ENCODE data around the gene MSH2. TPM values are rescaled to one million over a fixed set of nuclear protein-coding genes. Genes with fewer than 3 reads are reported as not detected.
"Not testable (repeated sequence)": the region's sequence is repeated elsewhere in the genome, so short reads cannot be mapped to it uniquely, and the experiment has no call there.

MSH2 gene
- total and polyA plus RNA-seq, 2 donors (not counting 1 experiment from before 2014, with no cell fraction given) = 15.4 to 19.7 TPM

DNA sequence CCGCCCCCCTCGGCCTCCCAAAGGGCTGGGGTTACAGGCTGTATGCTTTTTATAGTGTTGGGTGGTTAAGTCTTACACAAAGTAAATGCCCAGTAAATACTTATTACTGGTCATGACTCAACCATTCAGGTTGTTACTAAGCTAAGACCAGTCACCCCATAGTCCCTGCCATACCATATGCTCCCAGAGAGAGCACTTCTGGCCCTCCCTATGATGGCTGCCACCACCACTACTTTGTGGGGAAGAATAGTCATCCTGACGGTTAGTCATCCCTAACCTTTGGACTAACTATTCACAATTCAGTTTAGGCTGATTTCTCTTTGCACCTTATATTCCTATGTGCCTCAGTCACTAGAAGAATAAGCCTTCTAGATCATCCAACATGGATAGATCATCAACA is 42.0 kb upstream of the MSH2 start:
- DNase-seq (ENCODE audit: low read depth in 2 of 2) = peak; percentile 33 to 87
- Histone ChIP-seq H3K27ac (ENCODE audit: insufficient read depth, low read length) (no peak overlapping the region), H3K9me3 (ENCODE audit: control insufficient read depth, insufficient read depth, low read depth, low read length) (no peaks in the 10 kb centered on the region), H3K4me1 (ENCODE audit: control insufficient read depth, extremely low read depth, insufficient read depth, low read length) (peaks cover 4% of the 10 kb centered on the region), H3K79me2 (ENCODE audit: control insufficient read depth, insufficient read depth, low read length) (no peaks in the 10 kb centered on the region), H3K4me3 (replicated peaks in 1 of 4; ENCODE audit: control extremely low read depth in 1 of 4, insufficient read depth in 1 of 4, low read depth in 3 of 4, low read length in 4 of 4) (no peak overlapping the region), H3K4me2 (ENCODE audit: extremely low read depth, insufficient read depth, low read length) (no peak overlapping the region), H4K20me1 (ENCODE audit: control insufficient read depth, extremely low read depth, insufficient read depth, low read length) (no peaks in the 10 kb centered on the region), H2AFZ (ENCODE audit: low read length) (no peak overlapping the region), H3K9ac (ENCODE audit: insufficient read depth, low read length) (no peak overlapping the region), H3K36me3 (ENCODE audit: control insufficient read depth, insufficient read depth, low read length) (no peaks in the 10 kb centered on the region), H3K27me3 (ENCODE audit: control insufficient read depth, insufficient read depth, low read length) (no peaks in the 10 kb centered on the region)
- TF ChIP-seq, protein P1, sequence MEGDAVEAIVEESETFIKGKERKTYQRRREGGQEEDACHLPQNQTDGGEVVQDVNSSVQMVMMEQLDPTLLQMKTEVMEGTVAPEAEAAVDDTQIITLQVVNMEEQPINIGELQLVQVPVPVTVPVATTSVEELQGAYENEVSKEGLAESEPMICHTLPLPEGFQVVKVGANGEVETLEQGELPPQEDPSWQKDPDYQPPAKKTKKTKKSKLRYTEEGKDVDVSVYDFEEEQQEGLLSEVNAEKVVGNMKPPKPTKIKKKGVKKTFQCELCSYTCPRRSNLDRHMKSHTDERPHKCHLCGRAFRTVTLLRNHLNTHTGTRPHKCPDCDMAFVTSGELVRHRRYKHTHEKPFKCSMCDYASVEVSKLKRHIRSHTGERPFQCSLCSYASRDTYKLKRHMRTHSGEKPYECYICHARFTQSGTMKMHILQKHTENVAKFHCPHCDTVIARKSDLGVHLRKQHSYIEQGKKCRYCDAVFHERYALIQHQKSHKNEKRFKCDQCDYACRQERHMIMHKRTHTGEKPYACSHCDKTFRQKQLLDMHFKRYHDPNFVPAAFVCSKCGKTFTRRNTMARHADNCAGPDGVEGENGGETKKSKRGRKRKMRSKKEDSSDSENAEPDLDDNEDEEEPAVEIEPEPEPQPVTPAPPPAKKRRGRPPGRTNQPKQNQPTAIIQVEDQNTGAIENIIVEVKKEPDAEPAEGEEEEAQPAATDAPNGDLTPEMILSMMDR (conservative IDR thresholded peaks at IDR 0.05 in 1 of 2, IDR thresholded peaks at IDR 0.05 in 1 of 2; ENCODE audit: low read depth in 1 of 2, low read length in 2 of 2) = no peak
- TF ChIP-seq EZH2 (IDR thresholded peaks at IDR 0.05; ENCODE audit: low read length, missing control alignments) = no peak

DNA sequence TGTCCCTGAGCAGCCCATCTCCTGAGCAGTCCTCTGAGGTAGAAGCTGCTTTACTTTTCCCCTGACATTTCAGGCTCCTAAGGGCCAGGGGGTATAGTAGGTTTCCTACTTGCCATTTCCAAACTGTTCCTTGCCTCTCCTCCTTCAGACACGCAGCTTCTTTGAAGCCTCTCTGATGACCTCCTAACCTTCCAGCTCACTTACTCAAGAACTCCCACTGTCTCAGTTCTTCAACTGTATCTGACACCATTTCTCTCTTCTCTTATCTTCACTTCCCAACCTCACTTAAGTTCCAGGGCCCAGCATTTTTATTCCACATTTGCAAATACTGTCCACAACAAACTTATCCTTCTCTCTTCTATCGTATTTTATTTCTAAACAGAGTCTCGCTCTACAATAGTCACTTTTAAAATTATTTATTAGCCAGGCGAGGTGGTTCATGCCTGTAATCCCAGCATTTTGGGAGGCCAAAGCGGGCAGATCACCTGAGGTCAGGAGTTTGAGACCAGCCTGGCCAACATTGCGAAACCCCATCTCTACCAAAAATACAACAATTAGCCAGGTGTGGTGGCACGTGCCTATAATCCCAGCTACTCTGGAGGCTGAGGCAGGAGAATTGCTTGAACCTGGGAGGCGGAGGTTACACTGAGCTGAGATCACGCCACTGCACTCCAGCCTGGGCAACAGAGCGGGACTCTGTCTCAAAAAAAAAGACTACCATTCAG is 41.3 kb upstream of the MSH2 start:
- not testable (repeated sequence) for H3K4me2 ChIP-seq (ENCODE audit: extremely low read depth, insufficient read depth, low read length); H3K27me3 ChIP-seq (ENCODE audit: control insufficient read depth, insufficient read depth, low read length); H4K20me1 ChIP-seq (ENCODE audit: control insufficient read depth, extremely low read depth, insufficient read depth, low read length); H3K9ac ChIP-seq (ENCODE audit: insufficient read depth, low read length); H2AFZ ChIP-seq (ENCODE audit: low read length); H3K9me3 ChIP-seq (ENCODE audit: control insufficient read depth, insufficient read depth, low read depth, low read length); H3K27ac ChIP-seq (ENCODE audit: insufficient read depth, low read length); H3K79me2 ChIP-seq (ENCODE audit: control insufficient read depth, insufficient read depth, low read length); H3K4me3 ChIP-seq (replicated peaks in 1 of 4; ENCODE audit: control extremely low read depth in 1 of 4, insufficient read depth in 1 of 4, low read depth in 3 of 4, low read length in 4 of 4); H3K36me3 ChIP-seq (ENCODE audit: control insufficient read depth, insufficient read depth, low read length); DNase-seq (ENCODE audit: low read depth in 2 of 2); H3K4me1 ChIP-seq (ENCODE audit: control insufficient read depth, extremely low read depth, insufficient read depth, low read length)

GRCh38 chr2:47373747-47374146 is 29.2 kb upstream of the MSH2 start:
- TF ChIP-seq EZH2 (IDR thresholded peaks at IDR 0.05; ENCODE audit: low read length, missing control alignments) = no peak
- TF ChIP-seq, protein P1 (conservative IDR thresholded peaks at IDR 0.05 in 1 of 2, IDR thresholded peaks at IDR 0.05 in 1 of 2; ENCODE audit: low read depth in 1 of 2, low read length in 2 of 2) = no peak
- peaks cover 3% of the 10 kb centered on the region for H3K27me3 ChIP-seq (ENCODE audit: control insufficient read depth, insufficient read depth, low read length)
- H3K4me3 ChIP-seq (replicated peaks in 1 of 4; ENCODE audit: control extremely low read depth in 1 of 4, insufficient read depth in 1 of 4, low read depth in 3 of 4, low read length in 4 of 4) = no peak overlapping the region
- peaks cover 4% of the 10 kb centered on the region for H3K4me1 ChIP-seq (ENCODE audit: control insufficient read depth, extremely low read depth, insufficient read depth, low read length)
- H3K36me3 ChIP-seq (ENCODE audit: control insufficient read depth, insufficient read depth, low read length) = no peaks in the 10 kb centered on the region
- no peaks in the 10 kb centered on the region for H3K9me3 ChIP-seq (ENCODE audit: control insufficient read depth, insufficient read depth, low read depth, low read length)
- H3K9ac ChIP-seq (ENCODE audit: insufficient read depth, low read length) = no peak overlapping the region
- H3K79me2 ChIP-seq (ENCODE audit: control insufficient read depth, insufficient read depth, low read length) = no peaks in the 10 kb centered on the region
- H2AFZ ChIP-seq (ENCODE audit: low read length) = no peak overlapping the region
- DNase-seq (ENCODE audit: low read depth in 2 of 2) = no peak
- no peak overlapping the region for H3K4me2 ChIP-seq (ENCODE audit: extremely low read depth, insufficient read depth, low read length)
- no peaks in the 10 kb centered on the region for H4K20me1 ChIP-seq (ENCODE audit: control insufficient read depth, extremely low read depth, insufficient read depth, low read length)
- no peak overlapping the region for H3K27ac ChIP-seq (ENCODE audit: insufficient read depth, low read length)
